Measurements from ENCODE around the gene CLCA2.

GRCh38 chr1:86423473-86423872, 498 bp upstream of the CLCA2 start:
- TF ChIP-seq POLR2A (IDR thresholded peaks at IDR 0.05): no peak
- no peak for TF ChIP-seq CTCF (IDR thresholded peaks at IDR 0.05)

Measured in sigmoid colon (tissue), 3 donors.